HepG2 (cell line): ENCODE results near the gene GGA1. TPM values are rescaled to one million over a fixed set of nuclear protein-coding genes. Genes with fewer than 3 reads are reported as not detected.
A peak's percentile ranks its signal among the peaks of the same experiment; 100 is the strongest.

Source experiments
- ATAC-seq: fragments of 200-7000 bp; cut with Tn5 transposase; 3 replicates; pipeline ENCODE4 v1.9.1; 2020; ENCODE audit warnings: mild to moderate bottlenecking, moderate library complexity
- BruUV-seq: library from RNA; stranded (reverse); fragments of 400-500 nt; replicated peaks from 2 replicates; lab custom pipeline; 2021; lab: Mats Ljungman, UMichigan
- CTCF ChIA-PET: fragments of 300-600 bp; formaldehyde crosslinking; extraction: SDS; loops from one replicate; lab custom pipeline; 2021; ENCODE audit warnings: low total read pairs, inconsistent platforms, low intra/inter-chr PET ratio; lab: Yijun Ruan, JAX
- POLR2A ChIA-PET: fragments of 350-600 bp; sonication (Branson Sonifier 250); formaldehyde crosslinking; loops from one replicate; lab custom pipeline; 2020; ENCODE audit warnings: antibody characterized with exemption, inconsistent platforms; lab: Yijun Ruan, JAX
- DNase-seq: peaks from one replicate; pipeline ENCODE4 v3.0.0-alpha.2; 2015; ENCODE audit warnings: low spot score
- FAIRE-seq: peaks from 3 replicates; lab custom pipeline; 2011; peaks lifted over from hg19 to GRCh38; lab: Jason Lieb, UNC
- H2AFZ ChIP-seq: one replicate; pipeline ENCODE4 v1.6.1; 2011; ENCODE audit warnings: low read length, inconsistent platforms
- H3K27ac ChIP-seq: fragments of 300-600 bp; 3 replicates; pipeline ENCODE4 v1.8.0; 2011; ENCODE audit warnings: mixed run types, mild to moderate bottlenecking, mixed read lengths, low read length, inconsistent platforms; ENCODE audit not compliant: insufficient read depth; ENCODE audit errors: extremely low read length
- H3K27me3 ChIP-seq, 2 experiments: fragments of 200-600 bp in 1 of 2; 2 replicates in 1 of 2; 3 replicates in 1 of 2; pipeline versions ENCODE4 v1.6.0 to v1.8.0; 2011; ENCODE audit warnings: low read length in 2 of 2, mild to moderate bottlenecking in 2 of 2, moderate library complexity in 2 of 2, inconsistent platforms in 1 of 2; ENCODE audit not compliant: insufficient read depth in 2 of 2, control insufficient read depth in 1 of 2
- H3K36me3 ChIP-seq, 2 experiments: fragments of 200-600 bp in 1 of 2; replicated peaks in 1 of 2; 2 replicates in 1 of 2; 3 replicates in 1 of 2; pipeline versions ENCODE4 v1.5.1 to v1.8.0; 2011; ENCODE audit warnings: low read length in 2 of 2, inconsistent platforms in 1 of 2; ENCODE audit not compliant: insufficient read depth in 2 of 2, control insufficient read depth in 1 of 2
- H3K4me1 ChIP-seq: 2 replicates; pipeline ENCODE4 v1.5.1; 2012; ENCODE audit warnings: low read length, inconsistent platforms; ENCODE audit not compliant: insufficient read depth
- H3K4me2 ChIP-seq: 2 replicates; pipeline ENCODE4 v1.6.0; 2011; ENCODE audit warnings: low read depth, low read length, inconsistent platforms
- H3K4me3 ChIP-seq, 3 experiments: fragments of 200-600 bp in 1 of 3; sonication (generic), shearing (Covaris generic) in 1 of 3; replicated peaks in 1 of 3; 2 replicates each; pipeline ENCODE4 v1.5.1; 2011 to 2016; ENCODE audit warnings: low read length in 3 of 3, inconsistent platforms in 2 of 3, low read depth in 2 of 3, mild to moderate bottlenecking in 2 of 3, control low read depth in 1 of 3, mixed read lengths in 1 of 3; ENCODE audit not compliant: insufficient read depth in 1 of 3
- H3K79me2 ChIP-seq: one replicate; pipeline ENCODE4 v1.6.1; 2011; ENCODE audit warnings: low read length, inconsistent platforms; ENCODE audit not compliant: insufficient read depth
- H3K9ac ChIP-seq: 2 replicates; pipeline ENCODE4 v1.6.0; 2011; ENCODE audit warnings: mild to moderate bottlenecking, low read depth, low read length, inconsistent platforms; ENCODE audit not compliant: insufficient read depth
- H3K9me3 ChIP-seq: 2 replicates; pipeline ENCODE4 v1.5.1; 2012; ENCODE audit warnings: mild to moderate bottlenecking, low read length
- H4K20me1 ChIP-seq: 2 replicates; pipeline ENCODE4 v1.6.0; 2011; ENCODE audit warnings: inconsistent platforms, mild to moderate bottlenecking, low read length, moderate library complexity; ENCODE audit not compliant: insufficient read depth
- CSRNP1 ChIP-seq: sonication (generic); formaldehyde crosslinking; IDR thresholded peaks from 2 replicates; pipeline ENCODE4 v1.8.1; 2023; ENCODE audit warnings: mild to moderate bottlenecking, missing genetic modification reagents
- POLR2A ChIP-seq, 2 experiments: IDR thresholded peaks; 2 replicates each; pipeline ENCODE4 v1.6.1; 2011; ENCODE audit warnings: low read depth in 2 of 2, low read length in 2 of 2, mild to moderate bottlenecking in 1 of 2, moderate library complexity in 1 of 2; ENCODE audit not compliant: insufficient read depth in 1 of 2
- RFXANK ChIP-seq: IDR thresholded peaks from 2 replicates; pipeline ENCODE4 v1.6.1; 2016
- SMC3 ChIP-seq: IDR thresholded peaks from 2 replicates; pipeline ENCODE4 v1.6.1; 2011; ENCODE audit warnings: low read length, improper control_type of control experiment
- STAG1 ChIP-seq: sonication (generic); formaldehyde crosslinking; IDR thresholded peaks from 2 replicates; pipeline ENCODE4 v1.4.0; 2020; ENCODE audit warnings: missing genetic modification reagents
- ZNF441 ChIP-seq: sonication (generic); formaldehyde crosslinking; IDR thresholded peaks from 2 replicates; pipeline ENCODE4 v1.7.0; 2021; ENCODE audit warnings: missing genetic modification reagents, borderline replicate concordance
- ZNF646 ChIP-seq: sonication (generic); formaldehyde crosslinking; IDR thresholded peaks from 2 replicates; pipeline ENCODE4 v1.9.0; 2021; ENCODE audit warnings: mild to moderate bottlenecking, missing genetic modification reagents
- ZSCAN31 ChIP-seq: sonication (generic); formaldehyde crosslinking; IDR thresholded peaks from 2 replicates; pipeline ENCODE4 v1.5.0; 2020; ENCODE audit warnings: low read depth, mild to moderate bottlenecking, missing genetic modification reagents
- WGBS: methylation state at CpG from one replicate; pipeline ENCODE4 v1.1.6; 2017; ENCODE audit warnings: low lambda C conversion rate; 5-methylcytosine and 5-hydroxymethylcytosine counted together
- in situ Hi-C: cut with HindIII; loops from 2 replicates; pipeline ENCODE4 v1.10.0; 2017; ENCODE audit warnings: low pct_unique_long_range_greater_than_20kb; ENCODE audit not compliant: extremely low pct_ligation_motif_present
- intact Hi-C: fragments of 100-400 bp; cut with micrococcal nuclease; formaldehyde crosslinking; loops from one replicate; pipeline ENCODE4 v1.10.0; 2022; ENCODE audit not compliant: unreplicated experiment
- polyA plus RNA-seq, 8 experiments: library from polyadenylated mRNA; depleted of rRNA in 3 of 8; stranded (reverse) in 7 of 8; unstranded in 1 of 8; fragments of >200 nt; fragmentation: Illumina TruSeq in 4 of 8; extraction: Trizol in 4 of 8; gene quantifications; 2 replicates each; pipeline versions ENCODE4 v1.2.1 to v1.2.3, GENCODE V29; 2011 to 2016; ENCODE audit warnings: low read depth in 4 of 8, missing spikeins in 1 of 8, mixed read lengths in 1 of 8; ENCODE audit not compliant: insufficient read depth in 1 of 8
- total RNA-seq, 5 experiments: library from RNA; depleted of rRNA; stranded (reverse); fragments of >200 nt; fragmentation: Illumina TruSeq; extraction: Trizol; gene quantifications; 2 replicates each; pipeline ENCODE4 v1.2.3, GENCODE V29; 2016; ENCODE audit warnings: low read depth in 1 of 5

Gene GGA1
- total and polyA plus RNA-seq, 2 of the 13 experiments (the other 11 are each of a cell fraction or from before 2014, with no cell fraction given): 29.1 to 87.2 TPM

- intact Hi-C loops: loop anchor here (5.0 kb wide), 1 partner anchor 62 kb away; no protein-coding TSS in a partner anchor
- POLR2A ChIA-PET: interaction anchor here (1.0 to 1.6 kb wide), 3 partner anchors 12 to 115 kb away, joined by 3 to 4 read pairs (median 3); partner anchors contain the start of gene GGA1
Measured at GRCh38 chr22:37619991-37620390, 11.4 kb downstream of the GGA1 start.

GRCh38 chr22:37621352-37621860 lies 12.8 kb downstream of the GGA1 start:
- no peaks in the 10 kb centered on the region for H3K9me3 ChIP-seq
- 97% methylated on average over 10 of the region's 12 CpGs for WGBS
- peaks cover 18 to 41% of the 10 kb centered on the region in 2 experiments; a peak in 4 of 5 replicates for H3K36me3 ChIP-seq
- no peaks in the 10 kb centered on the region for H3K79me2 ChIP-seq
- ChIA-PET POLR2A (interaction anchor here (1.0 to 1.6 kb wide), 2 partner anchors 13 to 40 kb away, joined by 4 read pairs; no protein-coding TSS in a partner anchor), CTCF (no interaction called here)
- no peak overlapping the region for H2AFZ ChIP-seq
- no peak overlapping the region for H3K4me2 ChIP-seq
- FAIRE-seq: no peak
- ATAC-seq: no peak
- no peaks in the 10 kb centered on the region; a peak in 1 of 5 replicates for H3K27me3 ChIP-seq
- intact Hi-C loops (loop anchor here (5.0 kb wide), 1 partner anchor 61 kb away; no protein-coding TSS in a partner anchor), in situ Hi-C loops (no loop called here)
- BruUV-seq: no TSS peak
- TF ChIP-seq RFXANK (CRISPR knock-in tag) (no peak), SMC3 (no peak), ZNF441 (no peak), ZSCAN31 (no peak), STAG1 (CRISPR knock-in tag) (no peak), ZNF646 (CRISPR knock-in tag) (no peak)
- H3K9ac ChIP-seq: no peak overlapping the region
- H3K27ac ChIP-seq: no peak overlapping the region
- no peak for DNase-seq
- H3K4me3 ChIP-seq: no peak overlapping the region
- H4K20me1 ChIP-seq: no peaks in the 10 kb centered on the region
- H3K4me1 ChIP-seq: peaks cover 10% of the 10 kb centered on the region

More at GRCh38 chr22:37619991-37620390, 11.4 kb downstream of the GGA1 start:
- DNase-seq (no peak), ATAC-seq (no peak), FAIRE-seq (no peak)
- in situ Hi-C loops: no loop called here
- Histone ChIP-seq H3K4me2 (no peak overlapping the region), H3K27me3 (no peaks in the 10 kb centered on the region; a peak in 1 of 5 replicates), H3K9ac (no peak overlapping the region), H3K27ac (no peak overlapping the region), H3K36me3 (peaks cover 19 to 40% of the 10 kb centered on the region in 2 experiments; a peak in 4 of 5 replicates), H4K20me1 (no peaks in the 10 kb centered on the region), H3K9me3 (no peaks in the 10 kb centered on the region), H3K4me3 (no peak overlapping the region), H2AFZ (no peak overlapping the region), H3K4me1 (peaks cover 10% of the 10 kb centered on the region), H3K79me2 (no peaks in the 10 kb centered on the region)
- CTCF ChIA-PET: no interaction called here
- no TSS peak for BruUV-seq
- WGBS: 85% methylated on average over 2 of the region's 7 CpGs
- no peak for TF ChIP-seq CSRNP1 (CRISPR knock-in tag)
- 0 out of 4 replicates have a peak, but pooled peaks of 1 of the 2 experiments have one; percentile 1 for TF ChIP-seq POLR2A (IDR thresholded peaks at IDR 0.05; ENCODE audit: insufficient read depth in 1 of 2, low read depth in 2 of 2, low read length in 2 of 2)
